Neuron (in vitro differentiated cells): ENCODE data around the gene PTPRN2.
"Not testable (repeated sequence)": the region's sequence is repeated elsewhere in the genome, so short reads cannot be mapped to it uniquely, and the experiment has no call there.

ENCODE experiments used
- H2AFZ ChIP-seq: one replicate; pipeline ENCODE4 v1.6.1; 2013; ENCODE audit warnings: low read depth, mild to moderate bottlenecking, inconsistent platforms, low read length, moderate library complexity
- H3K27me3 ChIP-seq: one replicate; pipeline ENCODE4 v1.6.1; 2013; ENCODE audit warnings: low read length; ENCODE audit not compliant: insufficient read depth
- H3K36me3 ChIP-seq: one replicate; pipeline ENCODE4 v1.6.1; 2013; ENCODE audit warnings: low read length; ENCODE audit not compliant: insufficient read depth
- H3K4me1 ChIP-seq: one replicate; pipeline ENCODE4 v1.6.1; 2013; ENCODE audit warnings: low read length; ENCODE audit not compliant: insufficient read depth
- H3K4me3 ChIP-seq: 2 replicates; pipeline ENCODE4 v1.5.1; 2013; ENCODE audit warnings: mild to moderate bottlenecking, low read length, moderate library complexity
- H3K9me3 ChIP-seq: one replicate; pipeline ENCODE4 v1.6.1; 2013; ENCODE audit warnings: low read length

Gene PTPRN2

DNA sequence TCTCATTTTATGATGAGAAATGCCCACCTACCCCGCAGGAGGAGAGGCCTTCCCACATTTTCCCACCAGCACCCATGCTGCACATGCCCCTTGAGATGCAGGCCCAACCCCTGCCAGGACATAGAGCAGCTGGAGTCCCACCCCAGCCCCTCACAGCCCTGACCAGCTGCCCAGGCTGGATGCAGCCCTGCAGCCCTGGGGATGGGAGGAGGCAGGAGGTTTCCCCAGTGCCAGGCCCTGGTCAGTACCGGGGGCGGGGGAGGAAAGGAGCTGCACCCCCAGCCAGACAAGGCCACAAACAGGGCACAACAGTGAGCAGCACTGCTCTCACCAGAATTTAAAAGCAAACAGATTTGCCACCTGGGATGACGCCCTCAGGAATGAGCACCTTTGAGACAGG is 196.1 kb downstream of the PTPRN2 start:
- Histone ChIP-seq H3K9me3 (no peaks in the 10 kb centered on the region), H3K4me1 (no peaks in the 10 kb centered on the region), H3K27me3 (no peaks in the 10 kb centered on the region), H3K36me3 (no peaks in the 10 kb centered on the region), H2AFZ (no peak overlapping the region), H3K4me3 (no peak overlapping the region)

DNA sequence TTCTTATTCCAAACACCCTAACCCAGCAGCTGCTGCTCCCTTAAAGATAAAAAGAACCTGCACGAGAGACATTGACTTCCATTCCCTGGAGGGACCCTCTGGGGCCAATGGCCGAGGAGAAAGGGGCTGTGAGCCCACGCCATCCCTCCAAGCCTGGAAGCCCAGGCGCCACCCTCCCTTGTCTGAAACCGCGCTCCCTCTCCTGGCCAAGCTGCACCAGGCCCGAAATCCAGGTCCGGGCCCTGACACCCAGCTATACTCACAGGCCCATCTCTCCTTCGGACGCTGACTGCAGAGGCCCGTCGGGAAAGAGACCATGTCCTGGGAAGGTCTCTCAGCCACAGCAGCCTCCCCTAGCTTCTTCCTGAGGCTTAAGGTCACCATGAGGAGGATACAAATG is 196.5 kb downstream of the PTPRN2 start:
- no peaks in the 10 kb centered on the region for H3K36me3 ChIP-seq
- H3K9me3 ChIP-seq = no peaks in the 10 kb centered on the region

GRCh38 chr7:158390460-158390859 is 197.2 kb downstream of the PTPRN2 start:
- H3K4me1 ChIP-seq = no peaks in the 10 kb centered on the region
- H3K4me3 ChIP-seq = no peak overlapping the region
- no peaks in the 10 kb centered on the region for H3K27me3 ChIP-seq
- H3K36me3 ChIP-seq = no peaks in the 10 kb centered on the region
- no peak overlapping the region for H2AFZ ChIP-seq
- no peaks in the 10 kb centered on the region for H3K9me3 ChIP-seq

More for the DNA sequence above, 196.5 kb downstream of the PTPRN2 start:
- Histone ChIP-seq H3K27me3 (no peaks in the 10 kb centered on the region), H3K4me1 (no peaks in the 10 kb centered on the region), H3K4me3 (no peak overlapping the region), H2AFZ (no peak overlapping the region)

GRCh38 chr7:158389514-158390425 is 197.9 kb downstream of the PTPRN2 start:
- Histone ChIP-seq H3K9me3 (no peaks in the 10 kb centered on the region), H3K36me3 (no peaks in the 10 kb centered on the region)

DNA sequence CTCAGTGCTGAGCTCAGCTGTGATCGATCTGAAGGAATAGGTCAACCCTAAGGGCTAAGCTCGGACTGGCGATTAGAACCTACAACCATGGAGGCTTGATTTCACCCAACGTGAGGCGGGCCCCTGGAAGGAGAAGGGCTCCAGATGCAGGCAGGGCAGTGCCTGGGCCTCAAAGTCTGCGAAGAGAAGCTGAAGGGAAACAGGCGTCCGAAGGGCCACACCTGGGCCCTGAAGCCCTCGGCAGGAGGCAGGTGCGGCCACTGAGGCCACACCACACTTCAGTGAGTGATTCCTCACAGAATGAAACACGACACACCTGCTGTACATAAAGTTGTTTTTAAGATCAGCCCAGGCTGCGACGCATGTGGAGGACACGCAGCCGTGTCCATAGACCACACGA is 198.7 kb downstream of the PTPRN2 start:
- no peaks in the 10 kb centered on the region for H3K9me3 ChIP-seq
- H2AFZ ChIP-seq = no peak overlapping the region
- no peak overlapping the region for H3K4me3 ChIP-seq
- no peaks in the 10 kb centered on the region for H3K36me3 ChIP-seq
- H3K27me3 ChIP-seq = no peaks in the 10 kb centered on the region
- H3K4me1 ChIP-seq = no peaks in the 10 kb centered on the region

More at GRCh38 chr7:158389514-158390425, 197.9 kb downstream of the PTPRN2 start:
- no peaks in the 10 kb centered on the region for H3K4me1 ChIP-seq
- H3K27me3 ChIP-seq = no peaks in the 10 kb centered on the region
- no peak overlapping the region for H2AFZ ChIP-seq
- H3K4me3 ChIP-seq = no peak overlapping the region

GRCh38 chr7:158388072-158388471 is 199.6 kb downstream of the PTPRN2 start:
- Histone ChIP-seq H3K27me3 (no peaks in the 10 kb centered on the region), H3K9me3 (no peaks in the 10 kb centered on the region)

GRCh38 chr7:158387546-158387891 is 200.1 kb downstream of the PTPRN2 start:
- H3K4me1 ChIP-seq = no peaks in the 10 kb centered on the region
- no peak overlapping the region for H2AFZ ChIP-seq
- H3K36me3 ChIP-seq = no peaks in the 10 kb centered on the region
- H3K9me3 ChIP-seq = no peaks in the 10 kb centered on the region
- no peak overlapping the region for H3K4me3 ChIP-seq
- H3K27me3 ChIP-seq = no peaks in the 10 kb centered on the region

More at GRCh38 chr7:158388072-158388471, 199.6 kb downstream of the PTPRN2 start:
- no peak overlapping the region for H3K4me3 ChIP-seq
- no peak overlapping the region for H2AFZ ChIP-seq
- no peaks in the 10 kb centered on the region for H3K36me3 ChIP-seq
- no peaks in the 10 kb centered on the region for H3K4me1 ChIP-seq

DNA sequence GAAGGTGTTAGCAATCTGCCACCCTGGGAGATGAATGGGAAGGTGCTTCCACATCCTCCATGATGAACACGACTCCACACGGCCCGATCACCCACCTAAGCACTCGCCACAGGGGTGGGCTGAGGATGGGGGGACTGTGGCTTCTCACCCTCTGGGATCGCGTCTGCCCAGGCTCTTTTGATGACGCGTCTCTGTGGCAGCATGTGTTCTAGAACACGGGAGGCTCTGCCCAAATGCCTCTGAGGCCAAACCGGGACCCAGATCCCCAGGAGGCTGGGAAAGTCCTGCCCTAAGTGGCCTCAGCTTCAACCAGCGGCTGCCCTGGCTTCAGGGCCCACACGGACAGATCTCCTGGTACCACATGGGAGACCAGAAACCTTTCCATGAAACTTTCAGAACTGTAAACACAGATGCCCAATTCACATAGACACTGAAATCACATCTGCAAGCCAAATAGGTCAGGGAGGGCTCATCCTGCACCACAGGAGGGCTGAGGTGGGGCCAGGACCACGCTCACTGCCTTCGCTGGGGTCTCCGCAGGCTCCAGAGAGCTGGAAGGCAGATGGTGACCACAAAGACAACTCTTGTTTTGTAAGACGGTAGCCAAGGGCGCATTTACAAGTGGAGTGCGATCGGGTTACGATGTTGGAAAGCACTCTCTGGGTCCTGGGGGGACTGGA is 200.6 kb downstream of the PTPRN2 start:
- Histone ChIP-seq H3K27me3 (no peaks in the 10 kb centered on the region), H3K9me3 (no peaks in the 10 kb centered on the region), H3K4me1 (no peaks in the 10 kb centered on the region), H3K36me3 (no peaks in the 10 kb centered on the region), H2AFZ (no peak overlapping the region), H3K4me3 (no peak overlapping the region)

DNA sequence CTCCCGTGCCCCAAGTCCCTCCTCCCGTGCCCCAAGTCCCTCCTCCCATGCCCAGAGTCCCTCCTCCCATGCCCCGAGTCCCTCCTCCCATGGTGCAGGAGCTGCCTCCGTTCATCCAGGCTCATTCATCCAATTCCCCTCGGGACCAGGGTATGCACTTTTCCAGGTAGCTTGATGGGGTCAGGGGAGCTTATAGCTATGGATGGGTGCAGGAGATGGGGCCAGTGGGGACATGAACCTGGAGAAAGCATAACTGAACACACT is 201.3 kb downstream of the PTPRN2 start:
- H3K9me3 ChIP-seq = no peaks in the 10 kb centered on the region
- no peaks in the 10 kb centered on the region for H3K27me3 ChIP-seq
- H3K4me1 ChIP-seq = no peaks in the 10 kb centered on the region
- no peak overlapping the region for H3K4me3 ChIP-seq
- H3K36me3 ChIP-seq = no peaks in the 10 kb centered on the region
- H2AFZ ChIP-seq = no peak overlapping the region

- H3K9me3 ChIP-seq, H2AFZ ChIP-seq, H3K27me3 ChIP-seq, H3K4me1 ChIP-seq, H3K4me3 ChIP-seq, H3K36me3 ChIP-seq: not testable (repeated sequence)
Observed at GRCh38 chr7:158385496-158386354, 201.9 kb downstream of the PTPRN2 start.

DNA sequence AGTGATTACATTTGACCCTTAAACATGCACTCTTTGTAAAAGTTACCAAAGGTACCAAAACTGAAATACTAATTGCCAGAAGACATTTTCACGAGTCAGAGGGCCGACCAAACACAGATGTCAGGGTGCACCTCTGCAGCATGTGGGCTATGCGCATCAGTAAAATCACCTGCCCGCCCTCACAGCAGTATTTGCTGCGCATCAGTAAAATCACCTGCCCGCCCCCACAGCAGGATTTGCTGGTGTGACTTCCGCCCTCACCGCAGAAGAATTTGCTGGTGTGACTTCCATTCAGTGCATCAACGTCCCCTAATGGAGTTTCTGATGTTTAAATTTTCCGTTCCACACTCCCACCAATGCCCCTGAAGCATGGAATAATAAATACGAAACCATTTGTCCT is 202.9 kb downstream of the PTPRN2 start:
- H3K27me3 ChIP-seq = no peaks in the 10 kb centered on the region
- H2AFZ ChIP-seq = no peak overlapping the region
- H3K36me3 ChIP-seq = no peaks in the 10 kb centered on the region
- no peaks in the 10 kb centered on the region for H3K4me1 ChIP-seq
- H3K9me3 ChIP-seq = no peaks in the 10 kb centered on the region
- H3K4me3 ChIP-seq = no peak overlapping the region

DNA sequence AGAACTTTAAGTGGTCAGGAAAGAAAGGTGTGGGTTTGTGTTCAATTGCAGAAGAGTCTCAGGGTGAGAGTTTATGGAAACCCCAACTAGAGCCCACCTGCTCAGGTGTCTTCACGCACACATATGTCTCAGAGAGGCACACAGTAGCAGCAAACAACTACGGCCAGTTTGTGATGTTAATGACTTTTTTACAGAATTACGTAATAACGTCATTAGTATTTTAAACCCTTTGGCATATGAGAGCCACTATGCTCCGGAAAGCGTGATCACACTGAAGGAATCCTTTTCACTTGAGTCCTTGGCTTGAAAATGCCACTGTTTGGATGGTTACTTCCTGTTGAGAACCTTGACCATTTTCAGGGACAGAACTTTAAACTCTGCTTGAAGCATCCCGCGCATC is 204.0 kb downstream of the PTPRN2 start:
- H3K4me1 ChIP-seq = no peaks in the 10 kb centered on the region
- no peak overlapping the region for H3K4me3 ChIP-seq
- no peaks in the 10 kb centered on the region for H3K36me3 ChIP-seq
- H3K27me3 ChIP-seq = no peaks in the 10 kb centered on the region
- H2AFZ ChIP-seq = no peak overlapping the region
- no peaks in the 10 kb centered on the region for H3K9me3 ChIP-seq
